AG09309 (cell line): ENCODE measurements around the gene VIPR2.
"Not testable (repeated sequence)": the region's sequence is repeated elsewhere in the genome, so short reads cannot be mapped to it uniquely, and the experiment has no call there.

Experiments used
- DNase-seq: peaks from one replicate; pipeline ENCODE4 v3.0.0-alpha.2; 2010; ENCODE audit warnings: low read depth
- H3K4me3 ChIP-seq: 2 replicates; pipeline ENCODE4 v1.5.1; 2011; ENCODE audit warnings: mild to moderate bottlenecking, low read depth, low read length, moderate library complexity; ENCODE audit not compliant: control insufficient read depth
- CTCF ChIP-seq: IDR thresholded peaks from 2 replicates; pipeline ENCODE4 v1.5.1; 2011; ENCODE audit warnings: mild to moderate bottlenecking, low read depth, low read length, inconsistent platforms; ENCODE audit not compliant: insufficient read depth, control insufficient read depth; ENCODE audit errors: missing control alignments

The VIPR2 gene

GRCh38 chr7:159136846-159137245, 7.8 kb downstream of the VIPR2 start:
- TF ChIP-seq CTCF: no peak
- no peak overlapping the region for H3K4me3 ChIP-seq
- DNase-seq: no peak

GRCh38 chr7:159136442-159136841, 8.2 kb downstream of the VIPR2 start:
- DNase-seq: no peak
- H3K4me3 ChIP-seq: no peak overlapping the region
- no peak for TF ChIP-seq CTCF

- no peak for TF ChIP-seq CTCF
- DNase-seq: no peak
- no peak overlapping the region for H3K4me3 ChIP-seq
Measured at GRCh38 chr7:159136013-159136412, 8.7 kb downstream of the VIPR2 start.

GRCh38 chr7:159132670-159133443, 11.8 kb downstream of the VIPR2 start:
- not testable (repeated sequence) for DNase-seq, H3K4me3 ChIP-seq

GRCh38 chr7:159130820-159131219, 13.8 kb downstream of the VIPR2 start:
- no peak for DNase-seq
- no peak for TF ChIP-seq CTCF
- no peak overlapping the region for H3K4me3 ChIP-seq

- DNase-seq: no peak
- TF ChIP-seq CTCF: no peak
- H3K4me3 ChIP-seq: no peak overlapping the region
Measured at GRCh38 chr7:159130199-159130775, 14.4 kb downstream of the VIPR2 start.

GRCh38 chr7:159128767-159129166, 15.9 kb downstream of the VIPR2 start:
- H3K4me3 ChIP-seq: no peak overlapping the region
- no peak for TF ChIP-seq CTCF
- no peak for DNase-seq
